ENCODE measurements around the gene UBE2J2.

Gene UBE2J2

DNA sequence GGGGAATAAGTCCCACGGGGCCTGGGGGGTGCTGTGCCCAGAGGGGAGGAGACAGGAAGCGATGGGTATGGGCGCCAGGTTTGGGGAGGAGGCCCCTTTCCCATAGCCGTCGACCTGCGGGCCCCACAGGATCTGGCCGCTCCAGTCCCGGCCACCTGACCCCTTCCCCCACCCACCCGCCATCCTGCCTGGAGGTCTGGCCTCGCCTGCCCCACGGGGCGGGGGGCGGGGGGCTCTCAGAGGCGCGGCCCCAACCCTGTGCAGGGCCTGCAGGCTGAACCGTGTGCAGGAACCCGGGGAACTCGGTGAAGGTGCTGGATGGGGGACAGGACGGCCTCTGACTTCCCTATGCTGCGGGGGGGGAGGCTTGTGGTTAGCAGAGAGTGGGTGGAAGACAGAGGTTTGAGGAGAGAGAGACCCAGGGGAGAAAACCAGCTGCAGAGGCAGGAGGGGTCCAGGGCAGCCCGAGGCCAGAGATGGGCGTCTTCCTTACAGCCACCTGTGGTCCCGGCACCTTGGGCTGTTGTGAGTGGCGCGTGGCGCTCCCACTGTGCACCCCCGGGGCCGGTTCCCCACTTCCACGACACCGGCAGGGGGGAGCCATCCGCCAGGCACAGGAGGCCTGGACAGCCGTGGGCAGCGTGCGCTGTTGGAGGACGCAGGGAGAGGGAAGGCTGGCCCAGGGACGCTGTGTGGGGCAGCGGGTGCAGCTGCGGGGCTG lies 64.8 kb downstream of the UBE2J2 start:
- peak in 4 of 5 donors; percentile 16 to 50 (median 40) for DNase-seq

DNA sequence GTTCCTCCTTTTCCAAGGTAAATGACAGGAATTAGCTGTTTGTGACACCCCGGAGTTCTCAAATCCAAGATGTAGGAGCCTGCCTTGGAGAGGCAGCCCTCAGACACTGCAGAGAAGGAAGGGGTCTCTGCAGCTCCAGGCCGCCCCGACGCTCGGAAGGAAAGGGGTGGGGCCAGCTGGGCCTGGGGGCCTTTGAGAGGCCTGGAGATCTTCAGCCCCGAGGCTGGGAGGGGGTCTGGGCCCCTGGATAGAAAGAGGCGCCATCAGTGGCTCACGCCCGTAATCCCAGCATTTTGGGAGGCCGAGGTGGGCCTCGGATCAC lies 66.1 kb downstream of the UBE2J2 start:
- DNase-seq: no peak

DNA sequence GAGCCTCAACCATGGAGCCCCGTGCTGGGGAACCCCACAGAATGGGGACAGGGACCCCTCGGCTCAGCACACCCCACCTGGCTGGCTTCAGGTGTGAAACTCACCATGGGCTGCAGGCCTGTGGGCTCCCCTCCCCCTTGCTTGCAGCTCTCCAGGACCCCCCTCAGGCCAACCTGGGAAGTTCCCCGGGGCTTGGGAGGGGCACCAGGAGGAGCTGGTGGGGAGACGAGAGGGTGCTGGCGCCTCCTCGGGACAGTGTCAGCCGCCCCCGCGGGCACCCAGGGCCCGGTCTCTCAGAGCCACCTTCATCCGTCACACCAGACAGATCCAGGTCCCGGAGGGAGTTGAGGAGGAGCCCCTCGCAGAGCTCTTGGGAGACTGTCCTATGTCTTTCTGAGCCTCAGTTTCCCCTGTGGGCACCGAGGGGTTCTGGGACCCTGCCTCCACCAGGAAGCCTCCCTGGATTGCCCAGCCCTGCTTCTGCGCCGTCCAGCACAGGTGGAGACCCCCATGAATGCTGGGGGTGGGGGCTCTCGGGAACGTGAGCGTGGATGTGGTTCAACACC lies 66.6 kb downstream of the UBE2J2 start:
- DNase-seq: no peak

DNA sequence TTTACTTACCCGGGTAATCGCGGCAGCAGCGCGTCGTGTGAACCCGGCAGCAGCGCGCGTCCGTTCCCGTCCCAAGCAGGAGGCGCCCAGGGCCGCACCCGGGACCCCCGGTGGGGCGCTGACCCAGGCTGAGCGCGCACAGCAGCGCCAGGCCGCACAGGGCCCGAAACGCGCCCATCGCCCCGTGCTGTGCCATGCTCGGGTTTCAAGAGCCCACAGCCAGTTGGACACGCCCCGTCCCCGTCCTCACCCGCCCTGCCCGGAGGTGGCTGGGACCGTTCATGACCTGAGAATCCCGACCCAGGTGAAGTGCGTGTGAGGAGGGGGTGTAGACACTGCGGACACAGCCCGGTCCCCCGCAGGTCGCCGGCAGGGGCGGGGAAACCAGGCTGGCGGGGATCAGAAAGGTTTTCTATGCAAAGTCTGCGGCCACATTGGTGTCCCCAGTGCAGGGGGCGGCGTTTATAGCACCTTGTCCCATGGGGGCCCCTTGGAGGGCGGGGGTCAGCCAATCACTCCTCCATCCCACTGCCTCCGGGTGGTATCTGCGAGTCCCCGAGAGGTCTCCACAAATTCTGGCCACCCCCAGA lies 67.2 kb downstream of the UBE2J2 start, which contains the start of gene TNFRSF18:
TSS of gene TNFRSF18 (minus strand) at position 217 of the 590 bp plus-strand sequence. CDS start at position 196, 21 bp downstream.
- peak in 3 of 5 donors; percentile 15 to 59 (median 34) for DNase-seq

DNA sequence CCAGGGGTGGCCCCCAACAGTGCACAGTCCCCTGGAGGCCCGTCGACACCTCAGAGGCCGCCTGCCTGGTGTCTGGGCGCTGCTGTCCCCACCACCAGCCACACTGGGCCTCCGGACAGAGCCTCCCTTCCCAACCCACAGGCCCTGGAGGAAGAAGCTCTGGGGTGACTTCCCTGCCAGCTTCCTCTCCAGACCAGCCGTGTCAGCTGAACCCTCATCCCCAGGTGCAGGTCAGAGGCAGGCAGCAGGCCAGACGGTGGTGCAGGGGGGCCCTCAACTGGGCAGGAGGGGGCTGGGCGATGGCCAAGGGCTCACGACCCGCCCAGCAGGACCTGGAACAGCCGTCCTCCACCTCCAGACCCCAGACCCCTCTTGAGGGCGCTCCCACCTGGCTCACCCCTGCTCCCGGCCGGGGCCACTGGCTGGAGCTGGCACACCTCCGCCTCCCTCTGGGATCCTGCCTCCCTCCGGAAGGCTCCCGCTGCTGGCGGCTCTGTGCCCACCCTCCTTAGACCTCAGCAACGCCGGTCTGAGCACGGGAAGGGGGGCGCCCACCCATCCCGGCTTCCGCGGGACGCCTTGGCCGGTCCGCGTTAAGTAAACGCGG lies 67.8 kb downstream of the UBE2J2 start:
- DNase-seq: peak in 2 of 5 donors; percentile 6 to 14

DNA sequence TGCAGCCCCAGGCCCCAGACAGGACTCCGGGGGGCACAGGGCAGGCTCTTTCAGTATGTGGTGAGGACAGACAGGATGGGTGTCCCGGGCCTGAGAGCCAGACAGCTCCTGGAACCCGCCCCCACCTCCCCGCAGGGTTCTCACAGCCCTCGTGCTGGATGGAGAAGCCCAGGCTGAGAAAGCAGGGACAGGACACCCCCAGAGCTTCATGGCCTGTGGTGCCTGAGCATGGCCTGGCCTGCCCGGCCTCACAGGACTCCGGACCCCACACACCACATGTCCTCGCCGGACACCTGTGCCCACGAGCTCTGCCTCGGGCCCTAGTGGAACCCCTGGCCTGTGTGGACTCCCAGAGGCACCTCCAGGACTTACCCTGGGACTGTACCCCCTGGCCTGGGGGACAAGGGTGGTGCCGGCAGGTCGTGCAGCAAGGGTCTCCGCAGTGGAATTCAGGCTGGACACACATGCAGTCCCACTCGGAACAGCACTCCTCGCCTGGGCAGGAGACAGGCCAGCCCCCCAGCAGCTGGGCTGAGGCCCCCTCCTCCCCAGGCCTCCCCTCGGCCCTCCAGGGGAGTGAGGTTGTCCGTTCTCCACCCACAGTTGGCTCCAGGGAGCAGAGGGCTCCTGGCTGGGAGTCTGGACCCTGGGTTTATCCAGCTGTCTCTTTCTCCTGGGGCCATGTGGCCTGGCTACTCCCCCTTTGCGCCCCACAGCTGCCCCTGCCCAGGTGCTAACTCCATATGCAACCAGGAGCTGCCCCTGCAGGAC lies 68.5 kb downstream of the UBE2J2 start:
- peak in 2 of 5 donors; percentile 5 to 12 for DNase-seq

DNA sequence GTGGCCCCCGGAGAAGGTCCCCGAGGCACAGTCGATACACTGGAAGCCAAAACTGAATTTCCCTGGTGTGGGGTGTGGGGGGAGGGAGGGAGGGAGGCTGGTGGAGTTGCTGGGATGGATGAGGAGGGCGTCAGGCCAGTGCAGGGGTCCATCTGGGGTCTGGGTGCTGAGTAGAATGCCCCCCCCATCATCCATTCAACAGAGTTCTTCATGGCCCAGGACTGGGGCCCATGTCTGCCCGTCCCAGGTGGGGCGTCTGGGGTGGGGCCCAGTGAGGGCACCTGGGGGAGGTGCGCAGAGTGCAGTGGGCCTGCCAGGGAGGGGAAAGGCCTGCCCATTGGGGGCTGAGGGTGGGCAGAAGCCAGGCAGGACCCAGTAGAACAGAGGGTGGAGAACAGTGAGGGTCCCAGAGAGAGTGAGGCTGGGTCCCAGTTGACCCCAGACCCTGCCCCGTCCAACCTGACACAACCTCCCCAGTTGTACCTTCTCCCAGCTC lies 69.2 kb downstream of the UBE2J2 start:
- DNase-seq: peak in 1 of 5 donors; percentile 2

Measured in T-helper 1 cell (primary cell).